Stimulated activated CD4-positive, alpha-beta T cell treated with anti-CD3 and anti-CD28 coated beads, Interleukin-12 subunit alpha, Interleukin-12 subunit beta, amount 100 ng/mL, for 48 hours (primary cell): ENCODE measurements around the gene CTNNA2.

Source experiments
- DNase-seq, 3 donors: peaks; one replicate each; pipeline ENCODE4 v3.0.0-alpha.2; 2020; ENCODE audit warnings: low read depth in 2 of 3, low spot score in 1 of 3

Gene CTNNA2

GRCh38 chr2:80519121-80519643, 1006.3 kb downstream of the CTNNA2 start:
- DNase-seq: no peak

DNA sequence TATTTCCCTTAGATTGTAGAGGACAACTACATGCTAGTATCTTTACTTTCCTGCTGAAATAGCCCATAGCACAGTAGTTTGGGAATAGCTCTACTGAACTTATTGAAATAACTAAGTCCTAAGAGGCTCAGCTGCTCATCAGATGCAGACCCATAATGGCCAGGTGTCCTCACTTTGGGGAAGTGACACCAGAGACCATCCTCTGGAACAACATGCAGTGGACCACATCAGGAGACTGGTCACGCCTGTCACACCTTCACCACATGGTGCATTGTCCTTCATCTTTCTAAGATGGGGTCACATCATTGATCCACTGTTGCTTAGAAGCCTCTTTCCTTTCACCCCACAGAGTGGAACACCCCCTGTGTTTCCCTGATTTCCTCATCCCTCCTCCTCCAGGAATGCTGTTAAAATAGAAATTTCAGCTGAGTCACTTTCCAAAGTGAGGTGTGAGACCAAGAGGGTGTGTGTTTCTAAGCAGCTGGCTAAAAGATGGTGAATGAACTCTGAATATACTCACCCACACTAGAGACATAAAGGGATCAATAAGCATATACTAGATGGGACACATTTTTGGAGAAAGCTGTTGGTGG, 1006.9 kb downstream of the CTNNA2 start:
- DNase-seq: no peak

- no peak for DNase-seq
Measured at GRCh38 chr2:80525152-80525551, 1012.3 kb downstream of the CTNNA2 start.

- DNase-seq: no peak
Measured at GRCh38 chr2:80527119-80527518, 1014.3 kb downstream of the CTNNA2 start.

- DNase-seq: no peak
Measured at GRCh38 chr2:80529466-80530165, 1016.8 kb downstream of the CTNNA2 start.

DNA sequence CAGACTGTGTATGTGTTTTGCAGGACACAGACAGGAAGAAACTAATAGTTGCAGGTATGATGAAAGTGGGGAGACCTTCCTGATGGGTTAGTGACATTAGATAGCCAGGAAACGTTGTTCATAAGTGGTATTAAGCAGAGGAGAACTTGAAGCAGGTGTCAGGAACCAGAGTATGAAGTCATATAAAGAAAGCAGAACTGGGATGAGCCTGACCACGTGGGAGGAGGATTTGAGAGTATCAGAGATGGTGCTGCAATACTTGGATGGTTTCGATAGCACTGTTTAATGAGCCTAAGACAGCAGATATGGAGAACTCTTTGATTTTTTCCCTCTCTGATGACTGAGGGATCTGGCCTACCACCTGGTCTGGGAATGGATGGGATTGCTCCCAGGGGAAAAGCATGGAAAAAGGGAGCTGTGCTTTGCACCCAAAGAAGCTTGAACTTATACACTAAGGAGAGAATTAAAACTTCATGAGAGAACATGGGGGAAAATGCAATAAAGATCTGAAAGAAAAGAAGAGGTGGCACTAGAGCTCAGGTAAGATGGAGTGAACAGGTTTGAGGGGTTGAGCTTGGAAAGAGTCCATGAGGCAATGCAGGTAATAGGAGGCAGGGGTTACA, 1017.7 kb downstream of the CTNNA2 start:
- DNase-seq: no peak

DNA sequence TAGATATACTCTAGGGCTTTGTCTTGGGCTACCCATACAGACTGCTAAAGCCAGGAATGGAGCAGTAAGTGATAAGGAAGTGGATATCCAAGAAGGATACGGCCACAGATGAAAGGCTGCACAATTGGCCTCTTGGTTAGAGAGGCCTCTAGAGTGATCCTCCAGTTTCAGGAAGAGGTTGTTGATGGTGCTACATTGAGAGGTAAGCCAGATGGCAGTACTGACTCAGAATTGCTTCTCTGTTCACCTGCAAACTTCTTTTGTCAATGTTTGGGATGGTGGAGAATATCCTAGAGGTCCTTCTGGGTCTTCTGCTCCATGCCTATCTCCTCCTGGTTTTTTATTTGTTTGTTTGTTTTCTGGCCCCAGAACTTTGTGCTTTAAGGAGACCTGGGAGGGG, 1018.5 kb downstream of the CTNNA2 start:
- no peak for DNase-seq

- no peak for DNase-seq
Measured at GRCh38 chr2:80545420-80546210, 1032.8 kb downstream of the CTNNA2 start.

DNA sequence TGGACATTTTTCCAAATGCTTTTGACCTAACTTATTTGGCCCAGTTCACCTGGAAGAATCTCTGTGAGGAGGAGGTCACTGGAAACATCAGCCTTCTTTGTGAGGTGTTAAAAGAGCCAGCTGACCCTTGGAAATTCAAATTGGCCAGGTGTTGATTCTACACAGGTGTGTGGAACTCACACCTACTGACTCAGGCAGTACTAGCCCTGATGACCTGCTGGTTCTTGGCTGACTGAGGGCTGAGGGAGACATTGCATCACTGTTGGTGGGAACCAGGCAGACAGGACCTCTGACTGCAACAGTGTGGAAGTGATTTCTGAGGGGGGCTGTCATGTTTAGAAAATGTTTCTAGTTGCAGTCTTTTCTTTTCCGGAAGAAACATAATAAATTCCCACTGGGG, 1033.9 kb downstream of the CTNNA2 start:
- no peak for DNase-seq

DNA sequence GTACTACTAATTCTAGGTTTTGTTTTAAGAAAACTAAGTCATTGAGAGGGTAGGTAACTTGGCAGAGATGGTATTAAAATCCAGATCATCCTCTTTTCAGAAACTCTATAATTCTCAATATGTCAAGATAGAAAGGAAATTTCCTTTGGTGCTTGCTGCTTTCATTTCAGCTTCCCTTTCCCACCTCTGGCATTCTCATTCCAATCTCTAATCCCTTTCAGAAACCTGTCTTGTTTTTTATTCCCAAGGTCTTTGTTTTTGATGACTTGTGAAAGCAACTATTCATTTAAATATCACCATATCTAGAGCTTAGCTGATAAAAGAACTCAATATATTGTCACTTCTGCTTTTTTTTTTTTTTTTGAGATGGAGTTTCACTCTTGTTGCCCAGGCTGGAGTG, 1034.5 kb downstream of the CTNNA2 start:
- DNase-seq: no peak

- DNase-seq: no peak
Measured at GRCh38 chr2:80548469-80548868, 1035.6 kb downstream of the CTNNA2 start.

DNA sequence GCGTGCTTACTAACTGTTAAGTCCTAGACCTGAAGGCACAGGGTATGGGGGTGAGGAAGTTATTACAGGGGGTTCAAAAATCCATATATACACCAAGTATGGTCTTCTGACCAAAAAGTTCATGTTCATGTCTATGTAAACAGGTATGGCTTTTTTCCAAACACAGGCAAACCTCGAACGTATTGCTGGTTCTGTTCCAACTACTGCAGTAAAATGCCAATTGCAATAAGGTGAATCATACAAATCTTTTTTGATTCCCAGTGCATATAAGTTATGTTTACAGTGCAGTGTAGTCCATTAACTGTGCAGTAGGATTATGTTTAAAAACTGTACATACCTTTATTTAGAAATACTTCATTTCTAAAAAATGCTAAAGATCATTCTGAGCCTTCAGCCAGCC, 1037.0 kb downstream of the CTNNA2 start:
- no peak for DNase-seq

GRCh38 chr2:80560326-80560725, 1047.5 kb downstream of the CTNNA2 start:
- no peak for DNase-seq

DNA sequence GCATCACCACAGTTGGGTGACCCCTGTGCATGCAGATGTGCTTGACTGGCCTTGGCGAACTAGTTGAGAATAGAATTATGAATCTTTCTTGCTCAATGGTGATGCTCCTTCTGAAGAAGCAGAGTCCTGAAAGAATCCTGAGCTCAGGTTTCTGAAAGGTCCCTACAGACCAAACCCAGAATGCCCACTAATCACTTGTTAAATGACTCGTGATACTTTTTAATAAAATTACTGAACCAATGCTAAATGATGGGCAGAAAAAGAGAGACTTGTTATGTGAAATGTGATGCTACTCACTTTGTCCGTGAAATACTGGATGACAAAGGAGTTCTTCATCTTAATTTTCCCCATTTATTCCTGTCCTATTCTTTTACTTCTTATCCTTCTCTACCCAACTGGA, 1055.2 kb downstream of the CTNNA2 start:
- no peak for DNase-seq

DNA sequence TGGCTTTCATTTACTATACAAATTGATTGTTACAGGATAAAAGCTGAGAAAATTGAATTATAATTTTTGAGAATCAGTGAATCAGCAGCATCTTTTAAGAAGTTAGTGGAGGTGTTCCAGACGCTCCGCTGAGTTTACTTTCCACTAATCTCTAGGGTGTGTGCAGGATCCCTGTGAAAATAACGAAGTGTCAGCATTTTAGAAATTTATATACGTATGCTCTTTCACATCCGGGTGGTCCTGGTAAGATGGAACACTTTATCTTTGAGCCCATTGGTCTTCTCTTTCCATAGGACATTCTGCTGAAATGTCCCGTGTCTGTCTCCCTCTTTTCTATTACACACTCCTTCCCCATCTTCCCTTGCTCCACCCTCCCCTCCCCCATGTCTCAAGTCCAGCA, 1060.3 kb downstream of the CTNNA2 start:
- DNase-seq: no peak

DNA sequence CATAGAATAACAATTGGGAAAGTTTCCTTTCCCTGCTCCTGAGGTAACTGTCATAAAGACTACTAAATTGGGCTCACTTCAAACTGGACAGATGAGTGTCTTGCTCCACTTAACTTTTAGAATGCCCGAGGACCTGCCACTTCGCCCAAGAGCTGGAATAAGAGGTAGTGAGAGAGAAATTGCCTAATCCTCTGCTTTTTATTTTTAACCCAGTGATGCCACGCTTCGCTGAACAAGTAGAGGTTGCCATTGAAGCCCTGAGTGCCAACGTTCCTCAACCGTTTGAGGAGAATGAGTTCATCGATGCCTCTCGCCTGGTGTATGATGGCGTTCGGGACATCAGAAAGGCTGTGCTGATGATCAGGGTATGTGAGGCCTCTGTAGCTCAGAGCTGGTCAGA, 1061.1 kb downstream of the CTNNA2 start:
- DNase-seq: no peak

DNA sequence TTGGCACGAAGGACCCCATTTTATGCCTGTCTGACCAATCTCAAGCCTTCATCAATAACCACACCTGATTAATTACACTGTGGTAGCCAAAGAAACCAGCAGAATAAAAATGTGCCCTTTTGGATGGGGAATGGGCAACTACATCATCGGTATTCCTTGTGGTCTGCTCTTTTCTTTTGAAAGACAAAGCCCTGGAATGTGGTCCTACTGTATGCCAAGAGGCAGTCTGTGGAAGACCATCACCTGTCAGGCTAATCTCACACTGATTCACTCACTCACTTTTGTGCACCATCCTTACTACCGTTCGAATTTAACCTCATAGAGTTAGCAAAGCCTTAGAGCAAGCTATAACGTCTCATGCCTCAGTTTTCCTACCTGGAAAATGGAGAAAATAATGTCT, 1066.9 kb downstream of the CTNNA2 start:
- no peak for DNase-seq

DNA sequence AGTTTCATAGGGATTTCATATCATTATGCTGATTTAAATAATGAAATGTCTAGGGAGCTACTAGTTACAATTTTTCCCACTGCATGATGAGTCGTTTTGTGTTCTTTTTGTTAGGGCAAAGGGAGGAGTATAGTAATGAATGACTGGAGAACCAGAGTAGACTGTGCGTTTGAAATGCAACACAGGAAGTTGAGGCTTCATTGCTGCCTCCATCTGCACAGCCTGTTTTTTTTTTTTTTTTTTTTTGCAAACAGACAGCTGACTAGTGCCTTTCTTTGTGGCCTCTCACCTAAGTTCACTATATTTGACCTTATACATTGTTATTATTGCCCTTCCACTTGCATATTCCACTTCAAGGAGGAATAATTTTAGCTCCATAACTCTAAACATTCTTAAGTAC, 1078.4 kb downstream of the CTNNA2 start:
- DNase-seq: no peak

DNA sequence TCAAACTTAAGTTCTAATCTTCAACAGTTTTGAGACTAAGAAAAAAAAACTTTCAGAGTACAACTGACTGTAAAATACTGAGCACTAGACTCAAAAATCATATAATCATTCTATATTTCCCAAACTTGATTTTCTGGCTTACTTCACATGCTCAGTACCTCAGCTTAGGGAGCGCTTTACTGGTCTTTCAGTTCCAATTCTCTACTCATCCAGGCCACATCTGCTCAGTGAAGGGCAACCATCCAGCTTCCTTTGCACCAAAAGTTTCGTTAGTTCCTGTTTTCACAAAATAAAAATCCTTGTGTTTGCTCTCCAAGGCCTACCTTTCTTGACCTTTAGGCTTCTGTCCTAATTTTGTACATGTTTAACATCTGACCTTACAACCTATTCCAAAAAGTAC, 1079.3 kb downstream of the CTNNA2 start:
- no peak for DNase-seq

DNA sequence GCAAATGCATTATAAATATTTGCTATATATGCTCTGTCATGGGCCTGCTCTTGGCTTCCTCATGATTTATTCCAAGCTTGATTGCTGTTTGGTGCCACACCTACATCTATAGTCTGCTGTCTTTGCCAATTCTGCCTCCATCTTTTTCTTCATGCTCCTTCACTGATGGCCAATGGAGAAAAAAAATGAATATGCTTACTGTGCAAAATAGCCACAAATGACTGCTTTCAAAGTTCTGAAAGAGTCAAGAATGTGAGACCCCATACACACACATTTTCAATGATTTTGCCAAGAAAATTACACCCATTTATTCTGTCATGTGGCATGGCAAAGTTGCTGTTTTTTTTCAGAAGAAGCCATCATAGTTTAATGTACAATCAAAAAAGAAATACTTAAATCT, 1097.3 kb downstream of the CTNNA2 start:
- DNase-seq: no peak

DNA sequence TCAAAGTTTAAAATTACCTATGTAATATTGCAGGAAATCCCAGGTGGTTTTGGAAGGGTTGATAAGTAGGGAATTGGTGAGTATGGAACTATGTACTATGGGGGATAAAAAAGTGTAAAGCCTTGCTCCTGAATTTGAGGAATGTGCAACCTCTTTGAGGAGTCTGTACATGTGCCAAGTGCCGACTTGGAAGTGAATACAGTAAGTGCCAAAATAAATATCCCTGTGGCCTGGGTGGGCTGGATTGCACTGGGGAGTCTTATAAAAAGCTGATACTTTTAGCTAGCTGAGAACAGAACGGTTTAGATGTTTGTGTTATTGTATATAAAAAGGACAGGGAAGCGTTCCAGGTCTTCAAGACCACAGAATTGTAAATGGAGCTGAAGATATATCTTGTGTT, 1108.8 kb downstream of the CTNNA2 start:
- no peak for DNase-seq

DNA sequence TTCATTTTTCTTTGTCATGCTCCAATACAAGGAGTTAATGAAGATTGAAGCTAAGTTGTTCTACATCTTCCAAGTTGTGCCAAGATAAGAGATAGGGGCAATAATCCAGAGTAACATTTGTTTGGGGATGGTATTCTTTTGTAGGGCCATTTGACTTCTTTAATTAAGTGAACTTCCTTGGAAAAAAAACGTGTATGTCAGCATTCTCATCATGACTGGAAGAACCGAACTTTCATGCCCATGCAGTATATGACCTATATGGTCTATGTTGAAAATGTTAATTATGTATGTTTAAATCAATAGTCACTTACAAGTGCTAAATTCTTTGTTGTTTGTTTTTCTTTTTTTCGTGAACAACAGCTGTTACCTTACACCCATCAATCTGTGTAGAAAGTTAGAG, 1111.2 kb downstream of the CTNNA2 start:
- DNase-seq: no peak
